Stimulated activated CD8-positive, alpha-beta memory T cell treated with anti-CD3 and anti-CD28 coated beads, Interleukin-7, amount 100 ng/mL, for 1 hour (primary cell): Measurements from ENCODE around the gene ADAT1.

Experiments
- DNase-seq, 2 donors: peaks; one replicate each; pipeline ENCODE4 v3.0.0-alpha.2; 2020; ENCODE audit warnings: low read depth in 2 of 2

ADAT1 gene

GRCh38 chr16:75622761-75623605 is at the start of gene ADAT1:
Gene ADAT1, minus strand, starts transcription at chr16:75623281. Its CDS starts 2,482 bp downstream, at chr16:75620799.
- peak; percentile 92 to 96 for DNase-seq

GRCh38 chr16:75667503-75667902 is 44.4 kb upstream of the ADAT1 start:
- DNase-seq = no peak

- no peak for DNase-seq
Measured at GRCh38 chr16:75660726-75661302, 37.7 kb upstream of the ADAT1 start.

- DNase-seq = no peak
Measured at GRCh38 chr16:75660321-75660720, 37.2 kb upstream of the ADAT1 start.

- no peak for DNase-seq
Measured at GRCh38 chr16:75658175-75658574, 35.1 kb upstream of the ADAT1 start.

- no peak for DNase-seq
Measured at GRCh38 chr16:75653922-75654321, 30.8 kb upstream of the ADAT1 start.

- DNase-seq = peak; percentile 65 to 75
Measured at GRCh38 chr16:75648265-75649076, 25.4 kb upstream of the ADAT1 start.

GRCh38 chr16:75647492-75648264 is 24.6 kb upstream of the ADAT1 start, which contains the start of the genes KARS1 and TERF2IP:
Gene KARS1, minus strand, starts transcription at chr16:75647665. Its CDS starts 26 bp downstream, at chr16:75647639.
Gene TERF2IP, plus strand, starts transcription at chr16:75647773. Its CDS starts 110 bp downstream, at chr16:75647883.
- DNase-seq = peak; percentile 91

GRCh38 chr16:75647112-75647491 is 24.0 kb upstream of the ADAT1 start:
- DNase-seq = no peak

GRCh38 chr16:75644240-75645012 is 21.3 kb upstream of the ADAT1 start:
- no peak for DNase-seq

GRCh38 chr16:75640598-75640997 is 17.5 kb upstream of the ADAT1 start:
- DNase-seq = no peak

- no peak for DNase-seq
Measured at GRCh38 chr16:75635036-75635435, 12.0 kb upstream of the ADAT1 start.

- no peak for DNase-seq
Measured at GRCh38 chr16:75632857-75633256, 9.8 kb upstream of the ADAT1 start.

- no peak for DNase-seq
Measured at GRCh38 chr16:75630052-75630451, 7.0 kb upstream of the ADAT1 start.

GRCh38 chr16:75629132-75629531 is 6.1 kb upstream of the ADAT1 start:
- no peak for DNase-seq

GRCh38 chr16:75628351-75628750 is 5.3 kb upstream of the ADAT1 start:
- DNase-seq = no peak

- no peak for DNase-seq
Measured at GRCh38 chr16:75627851-75628250, 4.8 kb upstream of the ADAT1 start.

- no peak for DNase-seq
Measured at GRCh38 chr16:75626806-75627205, 3.7 kb upstream of the ADAT1 start.

GRCh38 chr16:75624921-75625334 is 1.8 kb upstream of the ADAT1 start:
- DNase-seq = no peak

- no peak for DNase-seq
Measured at GRCh38 chr16:75621170-75621477, 2.0 kb downstream of the ADAT1 start.
